ENCODE results near the gene NTHL1.
"Not testable (repeated sequence)": the region's sequence is repeated elsewhere in the genome, so short reads cannot be mapped to it uniquely, and the experiment has no call there.

NTHL1 gene

GRCh38 chr16:2040041-2040786, 7.4 kb downstream of the NTHL1 start:
- no peak for DNase-seq

GRCh38 chr16:2039274-2040031, 8.2 kb downstream of the NTHL1 start:
- DNase-seq = no peak

- DNase-seq = no peak
Measured at GRCh38 chr16:2038382-2039231, 9.0 kb downstream of the NTHL1 start.

- DNase-seq = no peak
Measured at GRCh38 chr16:2037647-2038381, 9.8 kb downstream of the NTHL1 start.

- DNase-seq = no peak
Measured at GRCh38 chr16:2037115-2037514, 10.5 kb downstream of the NTHL1 start.

- no peak for DNase-seq
Measured at GRCh38 chr16:2036200-2036966, 11.3 kb downstream of the NTHL1 start.

GRCh38 chr16:2035431-2036199, 12.0 kb downstream of the NTHL1 start:
- DNase-seq = peak; percentile 73

GRCh38 chr16:2034696-2035430, 12.8 kb downstream of the NTHL1 start:
- no peak for DNase-seq

- not testable (repeated sequence) for DNase-seq
Measured at GRCh38 chr16:2033909-2034695, 13.5 kb downstream of the NTHL1 start.

GRCh38 chr16:2033057-2033908, 14.4 kb downstream of the NTHL1 start:
- DNase-seq = no peak

- no peak for DNase-seq
Measured at GRCh38 chr16:2032285-2033056, 15.2 kb downstream of the NTHL1 start.

- no peak for DNase-seq
Measured at GRCh38 chr16:2031081-2031577, 16.5 kb downstream of the NTHL1 start.

GRCh38 chr16:2030036-2030435, 17.6 kb downstream of the NTHL1 start:
- DNase-seq = no peak

- no peak for DNase-seq
Measured at GRCh38 chr16:2029350-2029749, 18.3 kb downstream of the NTHL1 start.

- peak; percentile 93 for DNase-seq
Measured at GRCh38 chr16:2028620-2029220, 18.9 kb downstream of the NTHL1 start.

- DNase-seq = no peak
Measured at GRCh38 chr16:2028146-2028545, 19.5 kb downstream of the NTHL1 start.

All from NCI-H146 (cell line).